ENCODE results near the gene ZNF784.

The ZNF784 gene

DNA sequence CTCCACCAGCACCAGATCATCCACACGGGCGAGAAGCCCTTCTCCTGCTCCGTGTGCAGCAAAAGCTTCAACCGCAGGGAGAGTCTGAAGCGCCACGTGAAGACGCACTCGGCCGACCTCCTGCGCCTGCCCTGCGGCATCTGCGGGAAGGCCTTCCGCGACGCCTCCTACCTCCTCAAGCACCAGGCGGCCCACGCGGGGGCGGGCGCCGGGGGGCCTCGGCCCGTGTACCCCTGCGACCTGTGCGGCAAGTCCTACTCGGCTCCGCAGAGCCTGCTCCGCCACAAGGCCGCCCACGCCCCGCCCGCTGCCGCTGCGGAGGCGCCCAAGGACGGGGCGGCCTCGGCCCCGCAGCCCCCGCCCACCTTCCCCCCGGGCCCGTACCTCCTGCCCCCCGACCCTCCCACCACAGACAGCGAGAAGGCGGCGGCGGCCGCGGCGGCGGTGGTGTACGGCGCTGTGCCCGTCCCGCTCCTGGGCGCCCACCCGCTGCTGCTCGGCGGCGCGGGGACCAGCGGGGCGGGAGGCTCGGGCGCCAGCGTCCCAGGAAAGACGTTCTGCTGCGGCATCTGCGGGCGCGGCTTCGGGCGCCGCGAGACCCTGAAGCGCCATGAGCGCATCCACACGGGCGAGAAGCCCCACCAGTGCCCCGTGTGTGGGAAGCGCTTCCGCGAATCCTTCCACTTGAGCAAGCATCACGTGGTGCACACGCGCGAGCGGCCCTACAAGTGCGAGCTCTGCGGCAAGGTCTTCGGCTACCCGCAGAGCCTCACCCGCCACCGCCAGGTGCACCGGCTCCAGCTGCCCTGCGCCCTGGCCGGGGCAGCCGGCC lies 9.4 kb downstream of the ZNF784 start:
- Histone ChIP-seq H3K27ac (ENCODE audit: low read depth, low read length) (no peak overlapping the region), H3K9me3 (ENCODE audit: insufficient read depth, low read length) (no peaks in the 10 kb centered on the region), H3K27me3 (ENCODE audit: low read length) (no peaks in the 10 kb centered on the region), H3K36me3 (ENCODE audit: low read length) (no peaks in the 10 kb centered on the region), H3K9me2 (replicated peaks; ENCODE audit: insufficient read depth, low read length) (no peaks in the 10 kb centered on the region), H3K79me2 (ENCODE audit: insufficient read depth, low read length) (peaks cover 4% of the 10 kb centered on the region; the same call in 1 of the 2 replicates), H2AFZ (ENCODE audit: low read depth, low read length, severe bottlenecking) (no peak overlapping the region), H4K20me1 (ENCODE audit: low read depth, low read length) (no peaks in the 10 kb centered on the region), H3K4me3 (ENCODE audit: insufficient read depth, low read length, poor library complexity, severe bottlenecking) (no peak overlapping the region), H3K9ac (ENCODE audit: low read length) (no peak overlapping the region), H3F3A (ENCODE audit: insufficient read depth) (peaks cover 6% of the 10 kb centered on the region; the same call in 1 of the 2 replicates), H3K4me2 (ENCODE audit: low read depth, low read length, poor library complexity, severe bottlenecking) (no peak overlapping the region)
- TF ChIP-seq EZH2phosphoT487 (conservative IDR thresholded peaks at IDR 0.05; ENCODE audit: low read length), result no peak
- TF ChIP-seq, protein P1, sequence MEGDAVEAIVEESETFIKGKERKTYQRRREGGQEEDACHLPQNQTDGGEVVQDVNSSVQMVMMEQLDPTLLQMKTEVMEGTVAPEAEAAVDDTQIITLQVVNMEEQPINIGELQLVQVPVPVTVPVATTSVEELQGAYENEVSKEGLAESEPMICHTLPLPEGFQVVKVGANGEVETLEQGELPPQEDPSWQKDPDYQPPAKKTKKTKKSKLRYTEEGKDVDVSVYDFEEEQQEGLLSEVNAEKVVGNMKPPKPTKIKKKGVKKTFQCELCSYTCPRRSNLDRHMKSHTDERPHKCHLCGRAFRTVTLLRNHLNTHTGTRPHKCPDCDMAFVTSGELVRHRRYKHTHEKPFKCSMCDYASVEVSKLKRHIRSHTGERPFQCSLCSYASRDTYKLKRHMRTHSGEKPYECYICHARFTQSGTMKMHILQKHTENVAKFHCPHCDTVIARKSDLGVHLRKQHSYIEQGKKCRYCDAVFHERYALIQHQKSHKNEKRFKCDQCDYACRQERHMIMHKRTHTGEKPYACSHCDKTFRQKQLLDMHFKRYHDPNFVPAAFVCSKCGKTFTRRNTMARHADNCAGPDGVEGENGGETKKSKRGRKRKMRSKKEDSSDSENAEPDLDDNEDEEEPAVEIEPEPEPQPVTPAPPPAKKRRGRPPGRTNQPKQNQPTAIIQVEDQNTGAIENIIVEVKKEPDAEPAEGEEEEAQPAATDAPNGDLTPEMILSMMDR (IDR thresholded peaks at IDR 0.05; ENCODE audit: insufficient read depth, low read length, poor library complexity, severe bottlenecking), result no peak

DNA sequence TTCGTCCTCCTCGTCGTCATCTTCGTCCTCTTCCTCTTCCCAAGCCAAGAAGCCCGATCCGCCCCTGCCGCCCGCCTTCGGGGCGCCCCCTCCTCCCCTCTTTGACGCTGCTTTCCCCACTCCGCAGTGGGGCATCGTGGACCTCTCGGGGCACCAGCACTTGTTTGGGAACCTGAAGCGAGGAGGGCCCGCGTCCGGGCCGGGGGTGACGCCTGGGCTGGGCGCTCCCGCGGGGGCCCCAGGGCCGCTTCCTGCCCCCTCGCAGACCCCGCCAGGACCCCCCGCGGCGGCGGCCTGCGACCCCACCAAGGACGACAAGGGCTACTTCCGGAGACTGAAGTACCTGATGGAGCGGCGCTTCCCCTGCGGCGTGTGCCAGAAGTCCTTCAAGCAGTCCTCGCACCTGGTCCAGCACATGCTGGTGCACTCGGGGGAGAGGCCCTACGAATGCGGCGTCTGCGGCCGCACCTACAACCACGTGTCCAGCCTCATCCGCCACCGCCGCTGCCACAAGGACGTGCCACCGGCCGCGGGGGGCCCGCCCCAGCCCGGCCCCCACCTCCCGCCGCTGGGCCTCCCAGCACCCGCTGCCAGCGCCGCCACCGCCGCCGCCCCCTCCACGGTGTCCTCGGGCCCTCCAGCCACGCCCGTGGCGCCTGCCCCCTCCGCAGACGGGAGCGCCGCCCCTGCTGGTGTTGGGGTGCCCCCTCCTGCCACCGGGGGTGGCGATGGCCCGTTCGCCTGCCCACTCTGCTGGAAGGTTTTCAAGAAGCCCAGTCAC lies 10.2 kb downstream of the ZNF784 start:
- no peaks in the 10 kb centered on the region for H4K20me1 ChIP-seq (ENCODE audit: low read depth, low read length)
- no peaks in the 10 kb centered on the region for H3K9me3 ChIP-seq (ENCODE audit: insufficient read depth, low read length)
- peaks cover 4% of the 10 kb centered on the region; the same call in 1 of the 2 replicates for H3K79me2 ChIP-seq (ENCODE audit: insufficient read depth, low read length)
- H3K9ac ChIP-seq (ENCODE audit: low read length), result no peak overlapping the region
- peaks cover 2% of the 10 kb centered on the region; the same call in 1 of the 2 replicates for H3F3A ChIP-seq (ENCODE audit: insufficient read depth)
- no peak overlapping the region for H3K4me3 ChIP-seq (ENCODE audit: insufficient read depth, low read length, poor library complexity, severe bottlenecking)
- H3K27ac ChIP-seq (ENCODE audit: low read depth, low read length), result no peak overlapping the region
- TF ChIP-seq, protein P1 (IDR thresholded peaks at IDR 0.05; ENCODE audit: insufficient read depth, low read length, poor library complexity, severe bottlenecking), result no peak
- TF ChIP-seq EZH2phosphoT487 (conservative IDR thresholded peaks at IDR 0.05; ENCODE audit: low read length), result no peak
- H3K9me2 ChIP-seq (replicated peaks; ENCODE audit: insufficient read depth, low read length), result no peaks in the 10 kb centered on the region
- no peak overlapping the region for H3K4me2 ChIP-seq (ENCODE audit: low read depth, low read length, poor library complexity, severe bottlenecking)
- no peaks in the 10 kb centered on the region for H3K36me3 ChIP-seq (ENCODE audit: low read length)
- H2AFZ ChIP-seq (ENCODE audit: low read depth, low read length, severe bottlenecking), result no peak overlapping the region
- no peaks in the 10 kb centered on the region for H3K27me3 ChIP-seq (ENCODE audit: low read length)

DNA sequence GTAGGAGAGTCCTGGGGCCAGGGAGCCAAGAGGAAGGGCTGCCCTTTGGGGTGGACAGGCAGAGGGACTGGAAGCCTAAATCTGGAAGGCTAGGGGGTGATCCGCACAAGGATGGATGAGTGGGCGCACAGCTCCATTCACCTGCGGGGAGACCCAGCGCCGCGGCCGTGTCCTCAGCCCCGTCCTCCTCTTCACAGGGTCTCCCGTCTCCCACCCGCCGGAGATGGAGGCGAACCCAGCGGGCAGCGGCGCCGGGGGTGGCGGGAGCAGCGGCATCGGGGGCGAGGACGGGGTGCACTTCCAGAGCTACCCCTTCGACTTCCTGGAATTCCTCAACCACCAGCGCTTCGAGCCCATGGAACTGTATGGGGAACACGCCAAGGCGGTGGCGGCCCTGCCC lies 11.0 kb downstream of the ZNF784 start:
- H3K9ac ChIP-seq (ENCODE audit: low read length), result no peak overlapping the region
- no peak overlapping the region for H3K27ac ChIP-seq (ENCODE audit: low read depth, low read length)
- H2AFZ ChIP-seq (ENCODE audit: low read depth, low read length, severe bottlenecking), result no peak overlapping the region
- no peak overlapping the region for H3K4me2 ChIP-seq (ENCODE audit: low read depth, low read length, poor library complexity, severe bottlenecking)
- H3K9me2 ChIP-seq (replicated peaks; ENCODE audit: insufficient read depth, low read length), result no peaks in the 10 kb centered on the region
- H3K36me3 ChIP-seq (ENCODE audit: low read length), result no peaks in the 10 kb centered on the region
- H3K9me3 ChIP-seq (ENCODE audit: insufficient read depth, low read length), result no peaks in the 10 kb centered on the region
- H3K4me3 ChIP-seq (ENCODE audit: insufficient read depth, low read length, poor library complexity, severe bottlenecking), result no peak overlapping the region
- H4K20me1 ChIP-seq (ENCODE audit: low read depth, low read length), result no peaks in the 10 kb centered on the region
- no peak for TF ChIP-seq EZH2phosphoT487 (conservative IDR thresholded peaks at IDR 0.05; ENCODE audit: low read length)
- TF ChIP-seq, protein P1 (IDR thresholded peaks at IDR 0.05; ENCODE audit: insufficient read depth, low read length, poor library complexity, severe bottlenecking), result no peak
- no peaks in the 10 kb centered on the region for H3F3A ChIP-seq (ENCODE audit: insufficient read depth)
- no peaks in the 10 kb centered on the region for H3K27me3 ChIP-seq (ENCODE audit: low read length)
- H3K79me2 ChIP-seq (ENCODE audit: insufficient read depth, low read length), result peaks cover 8% of the 10 kb centered on the region; the same call in 1 of the 2 replicates

Measured in SU-DHL-6 (cell line).